ENCODE results near the gene HMGB1.
"Not testable (repeated sequence)": the region's sequence is repeated elsewhere in the genome, so short reads cannot be mapped to it uniquely, and the experiment has no call there.

The HMGB1 gene

DNA sequence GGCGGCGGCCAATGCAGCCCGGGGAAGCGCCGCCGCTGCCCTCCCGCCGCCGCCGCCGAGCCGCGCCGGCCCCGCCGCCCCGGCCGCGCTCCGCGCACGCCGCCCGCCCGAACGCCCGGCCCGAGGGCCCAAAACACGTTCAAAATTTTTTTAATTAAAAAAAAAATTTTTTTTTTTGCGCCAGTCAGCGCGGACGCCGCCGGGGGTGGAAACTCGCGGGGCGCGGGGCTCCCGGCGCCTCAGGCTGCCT, 468 bp downstream of the HMGB1 start:
- DNase-seq, result no peak

GRCh38 chr13:30464496-30465342, 1.0 kb downstream of the HMGB1 start:
- peak; percentile 84 for DNase-seq

GRCh38 chr13:30463787-30464495, 1.8 kb downstream of the HMGB1 start:
- DNase-seq, result peak; percentile 73

GRCh38 chr13:30461279-30462066, 4.3 kb downstream of the HMGB1 start:
- peak; percentile 74 for DNase-seq

- no peak for DNase-seq
Observed at GRCh38 chr13:30457306-30457891, 8.3 kb downstream of the HMGB1 start.

GRCh38 chr13:30456290-30456689, 9.4 kb downstream of the HMGB1 start:
- no peak for DNase-seq

DNA sequence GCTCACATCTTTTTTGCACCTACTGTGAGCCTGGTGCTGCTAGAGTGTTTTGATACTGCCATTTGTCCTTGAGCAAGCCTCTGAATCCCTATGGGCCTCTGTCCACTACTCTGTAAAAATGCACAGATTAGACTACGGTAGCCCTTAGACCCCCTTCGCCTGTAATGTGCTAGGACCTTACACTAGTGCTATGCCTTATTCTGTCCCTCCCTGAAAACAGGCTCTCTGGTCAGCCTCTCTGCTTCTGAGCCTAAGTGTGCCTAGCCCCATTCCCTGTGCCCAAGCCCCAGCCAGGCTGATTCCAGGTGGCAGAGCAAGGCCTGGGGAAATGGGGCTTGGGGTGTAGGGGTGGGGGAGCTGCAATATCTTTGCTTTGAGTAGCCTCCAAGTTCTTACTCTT, 10.7 kb downstream of the HMGB1 start:
- no peak for DNase-seq

GRCh38 chr13:30453727-30454126, 12.0 kb downstream of the HMGB1 start:
- peak; percentile 10 for DNase-seq

DNA sequence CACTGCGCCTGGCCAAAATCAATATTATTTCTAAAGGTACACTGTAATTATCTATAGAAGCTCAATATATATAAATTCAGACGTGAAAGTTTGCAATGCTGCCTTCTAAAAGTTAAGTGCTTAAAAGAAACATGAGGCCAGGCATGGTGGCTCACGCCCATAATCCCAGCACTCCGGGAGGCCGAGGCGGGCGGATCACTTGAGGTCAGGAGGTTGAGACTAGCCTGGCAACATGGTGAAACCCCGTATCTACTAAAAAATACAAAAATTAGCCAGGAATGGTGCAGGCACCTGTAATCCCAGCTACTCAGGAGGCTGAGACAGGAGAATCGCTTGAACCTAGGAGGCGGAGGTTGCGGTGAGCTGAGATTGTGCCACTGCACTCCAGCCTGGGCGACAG, 14.3 kb downstream of the HMGB1 start:
- not testable (repeated sequence) for DNase-seq

DNA sequence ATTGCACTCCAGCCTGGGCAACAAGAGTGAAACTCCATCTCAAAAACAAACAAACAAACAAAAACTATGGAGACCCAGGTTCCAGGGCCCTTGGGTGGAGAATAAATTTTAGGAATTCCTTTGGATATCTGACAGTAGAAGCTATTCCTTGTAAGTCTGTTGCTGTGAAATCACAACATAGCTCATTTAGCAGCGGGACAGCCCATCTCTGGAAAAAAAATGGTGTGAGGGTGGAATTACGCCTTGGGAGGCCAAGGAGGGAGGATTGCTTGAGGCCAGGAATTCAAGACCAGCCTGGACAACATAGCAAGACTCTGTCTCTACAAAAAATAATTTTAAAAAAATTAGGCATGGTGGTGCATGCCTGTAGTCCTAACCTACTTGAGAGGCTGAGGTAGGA, 15.7 kb downstream of the HMGB1 start:
- no peak for DNase-seq

DNA sequence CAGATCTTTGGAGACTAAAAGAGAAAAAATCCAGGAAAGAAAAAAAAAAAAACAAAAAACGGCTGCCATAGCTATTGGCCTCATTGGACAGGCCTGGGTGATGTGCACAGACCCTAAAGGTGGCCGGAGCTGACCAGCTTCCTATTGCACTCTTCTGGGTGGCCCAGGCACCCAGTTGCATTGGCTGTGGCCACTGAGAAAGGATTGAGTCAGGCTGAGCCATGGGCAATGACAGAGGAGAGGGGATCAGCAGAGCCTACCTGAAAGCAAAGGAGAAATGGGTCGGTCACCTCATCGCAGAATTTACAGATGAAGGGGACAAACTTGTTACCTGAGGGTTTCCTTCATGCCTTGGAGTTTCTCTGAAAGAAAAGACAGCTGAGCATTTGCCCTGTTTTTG, 17.3 kb downstream of the HMGB1 start:
- no peak for DNase-seq

- DNase-seq, result no peak
Observed at GRCh38 chr13:30446126-30446500, 19.6 kb downstream of the HMGB1 start.

DNA sequence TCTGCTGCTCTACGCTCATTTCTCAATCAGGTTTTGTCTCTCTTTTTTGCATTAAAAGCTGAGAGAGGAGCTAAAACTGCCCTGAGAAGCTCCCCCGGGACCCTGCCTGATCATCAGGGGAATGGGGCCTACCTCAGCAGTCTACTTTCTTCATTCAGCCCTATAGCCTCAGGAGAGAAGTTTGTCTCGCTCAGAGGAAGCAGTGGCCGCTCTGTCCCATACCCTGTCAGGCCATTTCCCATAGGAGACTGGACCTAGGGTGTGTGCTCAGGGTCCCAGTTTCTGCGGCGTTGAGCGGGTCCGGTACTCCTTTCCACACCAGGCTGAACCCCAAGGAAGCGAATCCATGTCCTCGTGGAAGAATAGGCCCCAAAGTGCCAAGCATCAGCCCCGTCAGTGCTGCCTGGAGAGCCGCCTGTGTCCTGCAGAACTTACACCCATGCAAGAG, 21.8 kb downstream of the HMGB1 start:
- no peak for DNase-seq

DNA sequence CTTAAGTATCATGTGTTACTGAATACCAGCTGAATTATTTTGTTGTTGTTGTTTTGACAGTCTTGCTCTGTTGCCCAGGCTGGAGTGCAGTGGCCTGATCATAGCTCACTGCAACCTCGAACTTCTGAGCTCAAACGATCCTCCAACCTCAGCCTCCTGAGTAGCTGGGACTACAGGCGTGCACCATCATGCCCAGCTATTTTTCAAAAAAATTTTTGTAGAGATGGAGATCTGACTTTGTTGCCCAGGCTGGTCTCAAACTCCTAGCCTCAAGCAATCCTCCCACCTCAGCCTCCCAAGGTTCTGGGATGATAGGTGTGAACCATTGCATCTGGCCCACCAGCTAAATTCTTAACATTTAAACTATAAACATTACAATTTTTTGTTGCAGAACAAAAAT, 22.2 kb downstream of the HMGB1 start:
- DNase-seq, result not testable (repeated sequence)

- DNase-seq, result no peak
Observed at GRCh38 chr13:30442926-30443325, 22.8 kb downstream of the HMGB1 start.

GRCh38 chr13:30440910-30441703, 24.6 kb downstream of the HMGB1 start:
- no peak for DNase-seq

GRCh38 chr13:30438286-30438685, 27.4 kb downstream of the HMGB1 start:
- no peak for DNase-seq

DNA sequence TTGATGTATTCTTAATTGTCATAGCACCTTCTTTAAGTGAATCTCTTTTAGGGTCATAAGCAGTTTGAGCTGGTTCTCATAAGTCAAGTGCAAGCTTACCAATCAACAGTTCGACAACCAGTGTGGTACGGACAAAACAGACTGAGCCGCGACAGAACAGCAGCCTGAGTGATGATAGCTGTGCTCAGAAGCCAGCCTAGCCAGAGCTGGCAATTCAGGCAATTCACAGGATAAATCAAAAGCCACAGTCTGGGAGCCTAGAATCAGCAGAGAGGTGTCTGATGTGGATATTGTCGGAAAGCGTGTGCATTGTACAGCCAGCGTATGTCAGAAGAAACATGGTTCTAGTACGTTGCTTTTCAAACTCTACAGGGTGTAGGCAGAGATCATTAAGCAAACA, 28.6 kb downstream of the HMGB1 start:
- no peak for DNase-seq

- DNase-seq, result no peak
Observed at GRCh38 chr13:30435911-30436451, 29.8 kb downstream of the HMGB1 start.

GRCh38 chr13:30431269-30431940, 34.3 kb downstream of the HMGB1 start:
- no peak for DNase-seq
